ENCODE data around the gene GTF2H4. TPM values are rescaled to one million over a fixed set of nuclear protein-coding genes. Genes with fewer than 3 reads are reported as not detected.

GTF2H4 gene
- total and polyA plus RNA-seq, 4 donors = 6.2 to 15.8 (median 12.3) TPM

- 70% methylated on average over 3 of the region's 3 CpGs for WGBS
- H3K27me3 ChIP-seq (ENCODE audit: control insufficient read depth in 4 of 4, insufficient read depth in 4 of 4, low read length in 3 of 4) = peaks cover 0 to 5% (median 2%) of the 10 kb centered on the region in 4 donors
- no peak overlapping the region for H3K4me3 ChIP-seq (ENCODE audit: low read depth in 1 of 3, low read length in 3 of 3)
- H3K9ac ChIP-seq (ENCODE audit: low read depth in 1 of 2, low read length in 2 of 2) = no peak overlapping the region
- DNase-seq (ENCODE audit: low spot score) = no peak
- no peaks in the 10 kb centered on the region for H3K4me1 ChIP-seq (ENCODE audit: control insufficient read depth in 4 of 4, insufficient read depth in 4 of 4, low read length in 3 of 4)
- no peaks in the 10 kb centered on the region for H3K36me3 ChIP-seq (ENCODE audit: control insufficient read depth in 4 of 4, insufficient read depth in 3 of 4, low read depth in 1 of 4, low read length in 3 of 4)
- TF ChIP-seq HNF4A (conservative IDR thresholded peaks at IDR 0.05) (no peak), RAD21 (IDR thresholded peaks at IDR 0.05) (no peak), JUND (IDR thresholded peaks at IDR 0.05) (no peak), FOXA1 (IDR thresholded peaks at IDR 0.05) (no peak), TAF1 (conservative IDR thresholded peaks at IDR 0.05) (no peak), ZBTB33 (IDR thresholded peaks at IDR 0.05) (no peak), HNF4G (IDR thresholded peaks at IDR 0.05) (no peak), FOXA2 (IDR thresholded peaks at IDR 0.05) (no peak), ATF3 (IDR thresholded peaks at IDR 0.05) (no peak), EGR1 (IDR thresholded peaks at IDR 0.05; ENCODE audit: low read depth in 2 of 2) (no peak), SP1 (IDR thresholded peaks at IDR 0.05) (no peak), REST (IDR thresholded peaks at IDR 0.05) (no peak), MAX (IDR thresholded peaks at IDR 0.05) (no peak), YY1 (IDR thresholded peaks at IDR 0.05) (no peak), RXRA (IDR thresholded peaks at IDR 0.05) (no peak), GABPA (IDR thresholded peaks at IDR 0.05 in 1 of 2, conservative IDR thresholded peaks at IDR 0.05 in 1 of 2) (no peak), NR2F2 (IDR thresholded peaks at IDR 0.05) (no peak), CTCF (IDR thresholded peaks at IDR 0.05; ENCODE audit: low read depth, low read length, missing input control) (no peak)
- H3K9me3 ChIP-seq (ENCODE audit: control insufficient read depth in 4 of 4, low read length in 3 of 4) = no peaks in the 10 kb centered on the region
- H3K27ac ChIP-seq (ENCODE audit: low read depth in 1 of 2, low read length in 2 of 2) = no peak overlapping the region
Measured at GRCh38 chr6:30939473-30939872, 31.5 kb downstream of the GTF2H4 start.
